HepG2 (cell line): ENCODE results near the gene LCAT. TPM values are rescaled to one million over a fixed set of nuclear protein-coding genes. Genes with fewer than 3 reads are reported as not detected.

Source experiments
- AFF4 ChIP-seq: sonication (generic); formaldehyde crosslinking; IDR thresholded peaks from 2 replicates; pipeline ENCODE4 v1.4.0; 2020; ENCODE audit warnings: missing genetic modification reagents
- CBX5 ChIP-seq: sonication (generic); formaldehyde crosslinking; IDR thresholded peaks from 2 replicates; pipeline ENCODE4 v1.4.0; 2020; ENCODE audit warnings: missing genetic modification reagents, borderline replicate concordance
- CENPT ChIP-seq: sonication (generic); formaldehyde crosslinking; IDR thresholded peaks from 2 replicates; pipeline ENCODE4 v1.8.0; 2022; ENCODE audit warnings: low read depth, mild to moderate bottlenecking, moderate library complexity, missing genetic modification reagents
- HOXA5 ChIP-seq: sonication (generic); formaldehyde crosslinking; IDR thresholded peaks from 2 replicates; pipeline ENCODE4 v1.4.0; 2020; ENCODE audit warnings: missing genetic modification reagents
- JDP2 ChIP-seq: sonication (generic); formaldehyde crosslinking; IDR thresholded peaks from 2 replicates; pipeline ENCODE4 v1.8.1; 2022; ENCODE audit warnings: missing genetic modification reagents, borderline replicate concordance
- KDM3A ChIP-seq: IDR thresholded peaks from 2 replicates; pipeline ENCODE4 v1.6.1; 2018; ENCODE audit warnings: low read depth, missing compliant biosample characterization
- PRDM4 ChIP-seq: sonication (generic); formaldehyde crosslinking; IDR thresholded peaks from 2 replicates; pipeline ENCODE4 v1.9.0; 2021; ENCODE audit warnings: missing genetic modification reagents, borderline replicate concordance
- RORA ChIP-seq: sonication (generic); formaldehyde crosslinking; IDR thresholded peaks from 2 replicates; pipeline ENCODE4 v1.5.0; 2020; ENCODE audit warnings: mild to moderate bottlenecking, missing genetic modification reagents, moderate library complexity
- SRF ChIP-seq: IDR thresholded peaks from 2 replicates; pipeline ENCODE4 v1.6.1; 2011; ENCODE audit warnings: mild to moderate bottlenecking, low read depth, low read length, moderate library complexity
- SRY ChIP-seq: sonication (generic); formaldehyde crosslinking; IDR thresholded peaks from 2 replicates; pipeline ENCODE4 v1.8.0; 2022; ENCODE audit warnings: mild to moderate bottlenecking, missing genetic modification reagents
- TCF7L2 ChIP-seq: IDR thresholded peaks from 2 replicates; pipeline ENCODE4 v1.6.1; 2011; ENCODE audit warnings: mild to moderate bottlenecking, low read depth, low read length, moderate library complexity
- YEATS4 ChIP-seq: sonication (generic); formaldehyde crosslinking; IDR thresholded peaks from 2 replicates; pipeline ENCODE4 v1.4.0; 2020; ENCODE audit warnings: missing genetic modification reagents, borderline replicate concordance
- ZNF180 ChIP-seq: sonication (generic); formaldehyde crosslinking; IDR thresholded peaks from 2 replicates; pipeline ENCODE4 v1.4.0; 2020; ENCODE audit warnings: low read depth, missing genetic modification reagents, borderline replicate concordance
- ZNF331 ChIP-seq: sonication (generic); formaldehyde crosslinking; IDR thresholded peaks from 2 replicates; pipeline ENCODE4 v1.4.0; 2020; ENCODE audit warnings: missing genetic modification reagents
- ZNF367 ChIP-seq: sonication (generic); formaldehyde crosslinking; IDR thresholded peaks from 2 replicates; pipeline ENCODE4 v1.4.0; 2020; ENCODE audit warnings: missing genetic modification reagents, borderline replicate concordance
- ZNF567 ChIP-seq: sonication (generic); formaldehyde crosslinking; IDR thresholded peaks from 2 replicates; pipeline ENCODE4 v1.8.1; 2023; ENCODE audit warnings: mild to moderate bottlenecking, missing genetic modification reagents, borderline replicate concordance
- polyA plus RNA-seq, 8 experiments: library from polyadenylated mRNA; depleted of rRNA in 3 of 8; stranded (reverse) in 7 of 8; unstranded in 1 of 8; fragments of >200 nt; fragmentation: Illumina TruSeq in 4 of 8; extraction: Trizol in 4 of 8; gene quantifications; 2 replicates each; pipeline versions ENCODE4 v1.2.1 to v1.2.3, GENCODE V29; 2011 to 2016; ENCODE audit warnings: low read depth in 4 of 8, missing spikeins in 1 of 8, mixed read lengths in 1 of 8; ENCODE audit not compliant: insufficient read depth in 1 of 8
- total RNA-seq, 5 experiments: library from RNA; depleted of rRNA; stranded (reverse); fragments of >200 nt; fragmentation: Illumina TruSeq; extraction: Trizol; gene quantifications; 2 replicates each; pipeline ENCODE4 v1.2.3, GENCODE V29; 2016; ENCODE audit warnings: low read depth in 1 of 5
- TF ChIP-seq, protein P1 (sequence below): sonication (generic); formaldehyde crosslinking; IDR thresholded peaks from 2 replicates; pipeline ENCODE4 v1.4.0; 2020; ENCODE audit warnings: missing genetic modification reagents

LCAT gene
- total and polyA plus RNA-seq, 2 of the 13 experiments (the other 11 are each of a cell fraction or from before 2014, with no cell fraction given), result 36.1 to 38.9 TPM

GRCh38 chr16:67966549-67967182, 22.7 kb upstream of the LCAT start (continued):
- TF ChIP-seq, protein P1, sequence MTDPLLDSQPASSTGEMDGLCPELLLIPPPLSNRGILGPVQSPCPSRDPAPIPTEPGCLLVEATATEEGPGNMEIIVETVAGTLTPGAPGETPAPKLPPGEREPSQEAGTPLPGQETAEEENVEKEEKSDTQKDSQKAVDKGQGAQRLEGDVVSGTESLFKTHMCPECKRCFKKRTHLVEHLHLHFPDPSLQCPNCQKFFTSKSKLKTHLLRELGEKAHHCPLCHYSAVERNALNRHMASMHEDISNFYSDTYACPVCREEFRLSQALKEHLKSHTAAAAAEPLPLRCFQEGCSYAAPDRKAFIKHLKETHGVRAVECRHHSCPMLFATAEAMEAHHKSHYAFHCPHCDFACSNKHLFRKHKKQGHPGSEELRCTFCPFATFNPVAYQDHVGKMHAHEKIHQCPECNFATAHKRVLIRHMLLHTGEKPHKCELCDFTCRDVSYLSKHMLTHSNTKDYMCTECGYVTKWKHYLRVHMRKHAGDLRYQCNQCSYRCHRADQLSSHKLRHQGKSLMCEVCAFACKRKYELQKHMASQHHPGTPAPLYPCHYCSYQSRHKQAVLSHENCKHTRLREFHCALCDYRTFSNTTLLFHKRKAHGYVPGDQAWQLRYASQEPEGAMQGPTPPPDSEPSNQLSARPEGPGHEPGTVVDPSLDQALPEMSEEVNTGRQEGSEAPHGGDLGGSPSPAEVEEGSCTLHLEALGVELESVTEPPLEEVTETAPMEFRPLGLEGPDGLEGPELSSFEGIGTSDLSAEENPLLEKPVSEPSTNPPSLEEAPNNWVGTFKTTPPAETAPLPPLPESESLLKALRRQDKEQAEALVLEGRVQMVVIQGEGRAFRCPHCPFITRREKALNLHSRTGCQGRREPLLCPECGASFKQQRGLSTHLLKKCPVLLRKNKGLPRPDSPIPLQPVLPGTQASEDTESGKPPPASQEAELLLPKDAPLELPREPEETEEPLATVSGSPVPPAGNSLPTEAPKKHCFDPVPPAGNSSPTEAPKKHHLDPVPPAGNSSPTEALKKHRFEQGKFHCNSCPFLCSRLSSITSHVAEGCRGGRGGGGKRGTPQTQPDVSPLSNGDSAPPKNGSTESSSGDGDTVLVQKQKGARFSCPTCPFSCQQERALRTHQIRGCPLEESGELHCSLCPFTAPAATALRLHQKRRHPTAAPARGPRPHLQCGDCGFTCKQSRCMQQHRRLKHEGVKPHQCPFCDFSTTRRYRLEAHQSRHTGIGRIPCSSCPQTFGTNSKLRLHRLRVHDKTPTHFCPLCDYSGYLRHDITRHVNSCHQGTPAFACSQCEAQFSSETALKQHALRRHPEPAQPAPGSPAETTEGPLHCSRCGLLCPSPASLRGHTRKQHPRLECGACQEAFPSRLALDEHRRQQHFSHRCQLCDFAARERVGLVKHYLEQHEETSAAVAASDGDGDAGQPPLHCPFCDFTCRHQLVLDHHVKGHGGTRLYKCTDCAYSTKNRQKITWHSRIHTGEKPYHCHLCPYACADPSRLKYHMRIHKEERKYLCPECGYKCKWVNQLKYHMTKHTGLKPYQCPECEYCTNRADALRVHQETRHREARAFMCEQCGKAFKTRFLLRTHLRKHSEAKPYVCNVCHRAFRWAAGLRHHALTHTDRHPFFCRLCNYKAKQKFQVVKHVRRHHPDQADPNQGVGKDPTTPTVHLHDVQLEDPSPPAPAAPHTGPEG, result 0 out of 2 replicates have a peak, but pooled peaks have one; percentile 31
- TF ChIP-seq SRY (CRISPR knock-in tag) (no peak), ZNF567 (no peak), JDP2 (no peak), RORA (no peak), TCF7L2 (no peak), ZNF367 (CRISPR knock-in tag) (no peak), HOXA5 (CRISPR knock-in tag) (no peak), SRF (no peak), CBX5 (no peak; the same call in 1 of the 2 replicates), CENPT (no peak; the same call in 1 of the 2 replicates), PRDM4 (CRISPR knock-in tag) (no peak; the same call in 1 of the 2 replicates), AFF4 (CRISPR knock-in tag) (no peak), ZNF331 (0 out of 2 replicates have a peak, but pooled peaks have one; percentile 42), ZNF180 (CRISPR knock-in tag) (no peak), YEATS4 (CRISPR knock-in tag) (0 out of 2 replicates have a peak, but pooled peaks have one; percentile 39), KDM3A (no peak)
